GM21447 (cell line): ENCODE data around the gene MMD2.

ENCODE experiments used
- ATAC-seq: cut with Tn5 transposase; IDR thresholded peaks from one replicate; pipeline ENCODE4 v1.9.1; 2021; ENCODE audit not compliant: unreplicated experiment

MMD2 gene

DNA sequence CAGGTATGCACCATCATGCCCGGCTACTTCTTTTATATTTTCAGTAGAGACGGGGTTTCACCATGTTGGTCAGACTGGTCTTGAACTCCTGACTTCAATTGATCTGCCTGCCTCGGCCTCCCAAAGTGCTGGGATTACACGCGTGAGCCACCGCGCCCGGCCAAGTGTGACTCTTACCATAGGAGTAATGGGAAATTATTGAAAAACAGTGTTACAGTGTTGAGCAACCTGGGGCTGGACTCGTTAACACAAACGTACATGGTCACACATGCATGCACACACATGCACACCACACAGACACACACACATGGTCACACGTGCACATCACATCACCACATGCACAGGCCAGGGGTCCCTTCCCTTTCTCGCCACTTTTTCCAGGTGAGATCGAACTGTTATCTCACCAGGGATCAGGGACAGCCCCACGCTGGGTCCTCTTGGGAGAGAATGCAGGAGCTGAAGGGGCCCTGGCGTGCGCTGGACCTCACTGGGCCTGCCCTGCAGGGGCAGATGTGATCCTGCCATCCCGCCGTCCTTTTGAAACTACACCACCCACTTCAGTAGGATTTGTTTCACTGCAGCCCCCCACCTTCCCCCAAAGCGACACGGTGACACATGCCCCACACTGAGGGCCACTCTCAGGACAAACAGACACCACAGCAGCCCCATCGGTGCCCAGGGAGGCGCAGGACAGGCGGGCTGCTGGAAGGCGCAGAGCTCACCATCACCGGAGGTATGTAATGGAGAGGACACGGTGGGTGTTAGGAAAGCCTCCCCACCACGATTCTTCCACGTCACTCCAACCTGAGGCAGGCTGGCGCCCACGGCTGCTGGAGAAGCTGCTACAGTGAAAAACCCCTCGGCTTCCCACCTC is 85.7 kb downstream of the MMD2 start:
- ATAC-seq = no peak

DNA sequence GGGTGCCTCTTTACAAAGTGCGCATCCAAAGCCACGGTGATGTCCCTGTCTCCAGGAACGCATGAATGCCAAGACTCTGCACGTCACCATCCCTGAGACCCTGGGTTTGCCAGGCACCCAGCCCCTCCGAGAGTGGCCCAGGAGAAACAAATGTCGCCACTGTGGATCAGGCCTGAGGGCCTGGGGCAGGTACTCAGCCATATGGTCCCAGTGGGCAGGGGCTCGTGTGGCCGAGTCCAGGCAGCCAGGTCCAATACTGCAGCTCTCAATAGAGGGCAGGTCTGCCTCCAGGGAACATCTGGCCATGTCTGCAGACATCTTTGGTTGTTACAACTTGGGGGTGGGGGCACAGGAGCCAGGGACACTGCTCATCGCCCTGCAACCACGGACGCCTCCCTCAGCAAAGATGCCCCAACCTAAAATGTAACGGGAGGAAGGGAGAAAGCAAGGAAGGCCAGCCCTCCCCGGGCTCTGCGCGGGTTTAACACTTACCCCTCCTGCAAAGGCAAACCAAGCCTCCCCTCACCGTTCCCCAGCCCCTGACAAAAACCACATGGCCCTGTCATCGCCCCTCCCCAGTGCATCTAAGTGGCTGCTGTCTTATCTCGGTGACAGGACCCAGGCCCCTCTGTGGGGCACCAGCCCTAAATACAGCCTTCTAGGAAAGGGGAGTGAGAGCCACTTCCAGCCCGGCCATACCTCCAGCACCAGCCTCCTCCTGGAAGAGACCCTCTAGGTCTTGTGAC is 86.9 kb downstream of the MMD2 start:
- no peak for ATAC-seq

DNA sequence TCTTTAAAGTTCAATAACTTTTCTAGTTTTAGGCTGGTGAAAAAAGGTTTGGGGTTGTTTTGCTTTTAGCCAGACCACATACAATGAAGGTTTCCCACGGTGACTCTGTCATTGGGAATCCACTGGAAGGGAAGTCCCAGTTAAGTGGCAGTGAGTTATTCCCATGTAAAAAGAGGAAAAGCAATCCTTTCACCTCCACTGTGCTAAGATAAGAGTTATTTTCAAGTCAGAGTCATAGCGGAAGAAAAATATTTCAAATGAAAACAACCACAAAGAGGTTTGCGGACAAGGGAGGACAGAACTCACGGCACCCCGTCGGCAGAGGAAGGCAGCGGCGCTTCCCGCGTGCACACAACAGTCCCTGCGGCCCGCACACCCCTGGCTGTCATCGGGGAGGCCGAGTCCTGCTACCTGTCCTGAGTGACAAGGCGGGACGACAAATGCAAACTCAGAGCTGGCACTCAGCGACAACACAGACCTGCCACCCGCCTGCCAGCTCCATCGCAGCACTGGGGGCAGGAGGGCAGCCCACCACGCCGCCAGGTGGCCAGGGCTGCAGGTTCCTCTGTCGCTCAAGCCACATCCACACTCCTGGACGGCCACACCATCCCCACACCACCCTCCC is 87.8 kb downstream of the MMD2 start:
- ATAC-seq = no peak

DNA sequence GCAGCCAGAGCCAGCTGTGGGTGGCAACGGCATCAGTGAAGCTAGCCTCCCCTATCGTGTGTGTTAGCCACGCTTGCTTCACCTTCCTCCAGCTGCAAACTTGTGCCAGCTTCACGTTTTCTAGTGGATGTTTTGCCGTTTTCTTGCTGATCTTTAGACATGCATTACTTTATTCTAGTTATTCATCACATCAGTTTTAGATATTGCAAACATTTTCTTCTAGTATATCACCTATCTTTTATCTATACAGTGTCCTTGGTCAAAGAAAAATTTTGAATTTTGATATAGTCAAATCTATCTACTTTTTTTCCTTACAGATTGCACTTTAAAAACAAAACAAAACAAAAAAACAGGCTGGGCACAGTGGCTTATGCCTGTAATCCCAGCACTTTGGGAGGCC is 90.5 kb downstream of the MMD2 start:
- no peak for ATAC-seq

DNA sequence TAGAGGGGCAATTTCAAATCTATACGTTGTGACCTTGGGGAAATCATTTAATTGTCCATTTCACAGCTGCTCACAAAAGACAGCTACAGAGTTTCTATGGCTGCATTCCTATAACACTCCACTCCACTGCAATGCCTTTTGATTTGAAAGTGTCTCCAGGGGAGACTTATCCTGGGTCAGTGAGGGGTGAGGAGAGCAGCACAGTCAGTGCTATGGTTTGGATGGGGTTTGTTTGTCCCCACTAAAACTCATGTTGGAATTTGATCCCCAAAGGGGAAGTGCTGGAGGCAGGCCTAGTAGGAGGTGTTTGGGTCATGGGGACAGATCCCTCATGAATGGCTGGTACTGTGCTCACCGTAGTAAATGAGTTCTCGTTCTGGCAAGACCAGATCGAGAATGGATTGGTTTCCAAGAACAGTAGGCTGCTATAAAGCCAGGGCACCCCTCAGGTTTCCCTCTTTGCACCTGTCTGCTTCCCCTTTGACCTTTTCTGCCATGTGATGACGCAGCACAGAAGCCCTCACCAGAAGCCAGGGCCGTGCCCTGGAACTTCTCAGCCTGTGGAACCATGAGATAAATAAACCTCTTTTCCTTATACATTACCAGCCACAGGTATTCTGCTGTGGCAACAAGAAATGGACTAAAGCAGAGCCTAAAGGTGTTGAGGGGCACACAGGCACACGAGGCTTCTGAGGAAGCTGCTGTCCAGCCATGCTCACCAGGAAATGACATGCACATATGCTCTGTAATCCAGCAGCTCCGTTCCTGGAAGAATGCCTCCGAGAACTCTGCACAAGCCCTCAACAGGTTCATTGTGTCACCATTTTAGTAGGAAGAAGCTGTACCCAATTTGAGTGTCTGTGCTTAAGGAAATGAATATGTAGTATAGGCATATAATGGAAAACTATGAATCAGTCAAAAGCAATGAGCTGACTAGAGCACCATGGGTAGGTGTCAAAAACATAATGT is 92.2 kb downstream of the MMD2 start:
- ATAC-seq = no peak

DNA sequence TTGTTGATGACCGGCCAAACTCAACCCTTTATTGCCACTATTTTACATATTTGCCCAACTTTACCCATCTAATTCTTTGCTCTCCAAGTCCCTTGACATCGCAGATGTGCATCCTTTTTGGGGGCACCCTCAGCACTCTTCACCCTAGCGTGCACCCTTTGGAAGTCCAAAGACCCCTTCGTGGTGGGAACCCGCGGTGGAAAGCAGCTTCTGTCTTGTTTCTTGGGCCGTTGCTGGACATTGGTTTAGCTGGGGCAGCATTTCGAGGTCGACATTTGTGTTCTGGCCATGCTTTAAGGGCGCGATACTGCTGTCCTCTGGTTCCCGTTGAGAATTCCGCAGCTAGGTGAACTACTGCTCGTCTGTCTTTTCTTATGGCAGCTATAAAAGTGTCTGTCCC is 96.8 kb downstream of the MMD2 start:
- ATAC-seq = no peak

DNA sequence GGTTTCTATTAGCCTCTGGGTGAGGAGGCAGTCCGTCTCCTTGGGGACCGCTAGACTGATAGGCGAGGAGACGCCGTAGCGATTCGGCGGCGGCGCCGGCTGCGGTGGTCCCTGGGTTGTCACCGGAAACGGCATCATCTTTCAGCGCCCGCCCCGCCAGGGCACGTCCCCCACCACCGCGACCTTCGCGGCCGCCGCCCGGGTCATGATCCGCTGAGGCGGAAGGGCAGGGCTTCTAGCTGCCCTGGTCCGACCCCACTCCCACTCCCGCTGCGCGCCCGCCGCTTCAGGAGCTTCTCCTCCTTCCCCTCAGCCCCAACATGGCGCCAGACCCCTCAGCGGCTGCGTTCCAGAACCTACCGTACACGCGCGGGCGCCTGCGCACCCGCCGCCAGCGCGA is 97.3 kb downstream of the MMD2 start, which contains the start of gene PAPOLB:
TSS of gene PAPOLB (minus strand) at position 358 of the 400 bp plus-strand sequence. CDS start at position 138, 220 bp downstream.
- no peak for ATAC-seq

DNA sequence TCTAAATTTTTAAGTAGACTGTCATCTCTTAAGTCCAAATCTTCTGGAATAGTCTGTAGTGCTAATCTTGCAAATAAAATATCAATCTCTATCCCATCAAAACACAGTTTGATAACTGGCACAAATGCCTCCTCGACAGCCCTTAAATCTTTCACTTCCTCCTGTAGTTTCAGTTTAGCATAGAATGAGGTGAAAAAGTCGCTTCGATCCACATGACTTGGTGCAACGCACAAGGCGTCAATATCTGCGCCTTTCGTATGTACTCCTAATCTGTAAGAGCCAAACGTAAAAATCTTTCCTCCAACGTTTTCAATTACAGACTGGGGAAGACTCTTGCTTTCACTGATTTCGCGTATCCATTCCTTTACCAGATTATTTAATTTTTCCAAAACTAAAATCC is 97.8 kb downstream of the MMD2 start:
- ATAC-seq = no peak

DNA sequence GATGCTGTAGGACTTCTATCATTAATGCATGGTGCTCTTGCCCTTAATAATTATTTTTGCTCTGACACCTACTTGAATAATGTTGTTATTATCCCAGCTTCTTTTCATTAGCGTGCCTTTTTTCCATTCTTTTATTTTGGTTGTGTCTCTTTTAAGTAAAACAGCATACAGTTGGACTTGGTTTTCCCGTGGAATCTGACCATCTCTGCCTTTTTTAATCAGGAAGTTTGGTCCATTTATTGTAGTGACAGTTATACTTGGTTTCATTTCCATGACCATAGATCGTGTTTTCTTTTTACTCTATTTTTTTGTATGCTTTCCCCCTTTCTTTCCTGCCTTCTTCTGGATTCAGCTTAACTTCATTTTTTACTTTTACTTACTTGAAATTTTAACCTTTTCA is 101.8 kb downstream of the MMD2 start:
- no peak for ATAC-seq

DNA sequence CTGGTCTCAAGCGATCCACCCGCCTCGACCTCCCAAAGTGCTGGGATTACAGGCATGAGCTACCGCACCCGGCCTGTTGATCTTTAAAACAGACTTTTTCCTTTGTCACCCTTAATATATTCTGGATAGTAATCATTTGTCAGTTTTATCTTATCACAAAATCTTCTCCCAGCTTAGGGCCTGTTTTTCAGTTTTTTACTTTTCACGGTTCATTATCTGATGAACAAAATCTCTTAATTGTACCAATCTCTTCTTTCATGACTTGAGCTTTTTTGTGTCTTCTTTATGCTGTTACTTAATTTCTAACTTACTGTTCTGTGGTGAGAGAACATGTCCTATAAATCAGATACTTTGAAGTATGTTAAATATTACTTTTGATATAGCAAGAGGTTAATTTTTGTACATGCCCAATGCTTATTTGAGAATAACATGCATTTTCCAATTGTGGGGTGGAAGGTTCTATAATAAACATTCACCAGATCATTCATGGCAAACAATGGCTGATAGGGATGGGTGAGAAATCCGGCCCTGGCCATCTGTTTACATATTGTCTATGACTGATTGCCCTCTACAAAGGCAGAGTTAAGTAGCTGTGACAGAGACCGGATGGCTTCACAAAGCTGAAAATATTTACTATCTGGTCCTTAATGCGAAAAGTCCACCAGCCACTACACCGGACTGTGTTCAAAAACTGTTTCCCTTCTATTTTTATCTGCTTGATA is 102.5 kb downstream of the MMD2 start:
- no peak for ATAC-seq
